22Rv1 (cell line): ENCODE measurements around the gene SFMBT1.

Experiments used
- CTCF ChIP-seq: fragments of 450-650 bp; IDR thresholded peaks from 2 replicates; pipeline ENCODE4 v1.5.1; 2017; ENCODE audit warnings: mild to moderate bottlenecking
- ZFX ChIP-seq: fragments of 450-650 bp; IDR thresholded peaks from 2 replicates; pipeline ENCODE4 v1.6.1; 2017; ENCODE audit warnings: antibody characterized with exemption, borderline replicate concordance

DNA sequence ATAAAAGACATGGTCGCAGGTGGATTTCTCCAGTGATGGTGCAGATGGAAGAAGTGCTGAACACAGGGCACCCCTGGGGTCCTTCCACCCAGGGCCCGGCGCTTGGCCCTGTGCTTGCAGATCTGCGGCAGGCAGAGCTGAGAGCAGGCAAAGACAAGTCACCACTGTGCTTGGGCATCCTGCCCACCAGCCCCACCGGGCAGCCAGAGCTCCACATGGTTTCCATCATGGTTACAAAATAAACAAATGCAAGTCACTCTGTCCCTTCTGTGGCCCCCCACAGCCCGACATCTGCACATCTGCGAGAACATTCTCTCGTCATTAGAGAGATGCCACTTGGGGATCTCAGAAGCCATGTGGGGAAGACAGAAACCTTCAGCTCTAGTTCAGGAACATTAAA is 37.6 kb upstream of the SFMBT1 start:
- no peak for TF ChIP-seq CTCF
- TF ChIP-seq ZFX: no peak
